ENCODE results near the gene CALN1. TPM values are rescaled to one million over a fixed set of nuclear protein-coding genes. Genes with fewer than 3 reads are reported as not detected.

The CALN1 gene
- polyA plus RNA-seq, 6 donors from 2014 or later, result not detected

DNA sequence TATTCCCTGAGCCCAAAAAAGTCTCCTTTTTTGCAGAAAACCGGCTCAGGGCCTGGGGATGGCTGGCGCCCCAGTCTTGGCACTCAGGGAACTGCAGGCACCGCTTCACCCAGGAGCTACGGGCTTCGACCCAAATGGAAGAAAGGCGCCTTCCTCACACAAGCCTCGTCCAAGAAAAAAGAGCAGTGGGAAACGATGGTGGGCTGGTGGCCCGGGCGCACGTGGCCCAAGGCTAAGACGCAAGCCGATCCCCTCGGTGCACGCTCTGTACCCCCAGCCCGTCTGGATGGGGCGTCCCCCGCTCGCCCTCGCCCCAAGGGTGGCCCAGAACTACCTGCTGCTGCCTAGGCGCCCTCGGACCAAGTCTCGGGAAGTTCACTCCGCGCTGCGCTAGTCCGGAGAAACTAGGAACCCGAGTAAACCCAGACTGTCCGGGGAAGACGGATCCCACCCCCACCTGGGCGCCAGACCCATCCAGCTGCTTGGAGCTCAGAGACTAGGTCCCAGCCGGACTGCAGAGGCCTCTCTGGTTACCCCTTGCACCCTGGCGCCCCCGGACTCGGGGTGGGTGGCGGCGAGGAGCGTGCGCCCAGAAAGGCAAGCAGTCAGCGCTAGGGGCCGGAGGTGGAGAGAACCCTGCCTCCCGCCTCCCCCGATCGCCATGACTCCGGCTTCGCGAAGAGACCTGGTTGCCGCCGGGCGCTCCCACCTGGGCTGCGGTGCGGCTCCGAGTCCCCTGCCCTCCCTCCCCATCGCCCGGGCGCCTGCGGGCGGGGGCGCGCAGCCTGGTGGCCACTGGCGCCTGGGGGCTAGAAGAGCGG, 76.4 kb downstream of the CALN1 start:
- peaks cover 31 to 62% (median 56%) of the 10 kb centered on the region in 3 donors for H3K27me3 Mint-ChIP-seq

GRCh38 chr7:72334698-72335097, 77.4 kb downstream of the CALN1 start:
- H3K27me3 Mint-ChIP-seq, result peaks cover 28 to 55% (median 51%) of the 10 kb centered on the region in 3 donors
- H3K4me1 Mint-ChIP-seq, result peaks cover 0 to 5% (median 4%) of the 10 kb centered on the region in 3 donors
- no peak for DNase-seq
- peaks cover 4 to 27% (median 12%) of the 10 kb centered on the region in 7 donors for H3K9me3 Mint-ChIP-seq
- H3K4me3 Mint-ChIP-seq, result no peak overlapping the region
- no peak overlapping the region for H3K27ac Mint-ChIP-seq
- peaks cover 0 to 15% of the 10 kb centered on the region in 2 donors for H3K36me3 Mint-ChIP-seq
- ATAC-seq (ENCODE audit: low read depth in 2 of 2), result no peak

More for the DNA sequence above, 76.4 kb downstream of the CALN1 start:
- Mint-ChIP-seq H3K27ac (no peak overlapping the region), H3K4me1 (peaks cover 0 to 5% (median 4%) of the 10 kb centered on the region in 3 donors), H3K36me3 (peaks cover 0 to 19% of the 10 kb centered on the region in 2 donors), H3K9me3 (peaks cover 4 to 30% (median 14%) of the 10 kb centered on the region in 7 donors), H3K4me3 (no peak overlapping the region)
- ATAC-seq (ENCODE audit: low read depth in 2 of 2) (no peak), DNase-seq (no peak)

DNA sequence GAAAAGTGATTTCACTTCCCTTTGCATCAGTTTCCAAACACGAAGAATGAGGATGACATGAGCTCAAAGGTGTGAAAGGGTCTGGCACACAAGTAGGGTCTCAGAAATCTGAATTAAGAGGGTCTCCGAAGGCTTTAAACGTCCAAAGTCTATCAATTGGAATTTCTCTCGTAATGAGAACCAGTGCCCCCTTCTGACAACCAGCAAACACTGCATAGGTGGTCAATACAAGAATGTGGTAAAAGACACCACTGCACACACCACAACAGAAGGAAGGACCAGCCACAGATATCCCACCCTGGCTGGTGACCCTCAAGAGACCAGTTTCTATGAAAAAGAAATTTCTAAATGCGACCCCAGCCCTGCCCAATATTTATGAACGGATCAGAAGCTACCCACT, 78.1 kb downstream of the CALN1 start:
- H3K27ac Mint-ChIP-seq, result no peak overlapping the region
- peaks cover 0 to 5% (median 4%) of the 10 kb centered on the region in 3 donors for H3K4me1 Mint-ChIP-seq
- DNase-seq (no peak), ATAC-seq (ENCODE audit: low read depth in 2 of 2) (no peak)
- no peak overlapping the region for H3K4me3 Mint-ChIP-seq
- peaks cover 24 to 50% (median 47%) of the 10 kb centered on the region in 3 donors for H3K27me3 Mint-ChIP-seq
- H3K36me3 Mint-ChIP-seq, result peaks cover 0 to 10% of the 10 kb centered on the region in 2 donors
- peaks cover 4 to 21% (median 7%) of the 10 kb centered on the region in 7 donors for H3K9me3 Mint-ChIP-seq

- DNase-seq (no peak), ATAC-seq (ENCODE audit: low read depth in 2 of 2) (no peak)
- no peak overlapping the region for H3K4me3 Mint-ChIP-seq
- peaks cover 0 to 5% (median 3%) of the 10 kb centered on the region in 7 donors for H3K9me3 Mint-ChIP-seq
- H3K27ac Mint-ChIP-seq, result no peak overlapping the region
- no peaks in the 10 kb centered on the region for H3K36me3 Mint-ChIP-seq
- no peaks in the 10 kb centered on the region for H3K4me1 Mint-ChIP-seq
- H3K27me3 Mint-ChIP-seq, result no peaks in the 10 kb centered on the region
Observed at GRCh38 chr7:72326811-72327210, 85.3 kb downstream of the CALN1 start.

DNA sequence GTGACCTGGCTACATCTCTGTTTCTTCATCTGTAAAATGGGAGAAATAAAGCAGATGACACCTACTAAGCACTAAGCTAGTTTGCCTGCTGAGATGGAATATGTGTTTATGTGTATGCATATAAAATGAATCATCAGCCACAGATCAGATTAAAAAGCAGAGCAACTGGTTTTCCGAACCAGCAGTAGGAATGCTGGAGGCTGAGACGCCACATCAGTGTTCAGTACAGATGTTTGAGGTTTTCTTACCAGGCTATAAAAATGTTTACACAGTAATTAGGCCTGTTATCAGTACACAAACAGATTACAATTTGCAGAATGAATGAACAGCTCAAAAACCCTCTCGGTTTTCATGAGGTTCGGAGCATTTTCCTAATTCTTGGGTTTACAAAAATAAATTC, 85.8 kb downstream of the CALN1 start:
- H3K27ac Mint-ChIP-seq, result no peak overlapping the region
- no peaks in the 10 kb centered on the region for H3K27me3 Mint-ChIP-seq
- no peak for ATAC-seq (ENCODE audit: low read depth in 2 of 2)
- no peaks in the 10 kb centered on the region for H3K36me3 Mint-ChIP-seq
- peaks cover 0 to 5% (median 0%) of the 10 kb centered on the region in 7 donors for H3K9me3 Mint-ChIP-seq
- no peak overlapping the region for H3K4me3 Mint-ChIP-seq
- DNase-seq, result no peak
- no peaks in the 10 kb centered on the region for H3K4me1 Mint-ChIP-seq

GRCh38 chr7:72325561-72325960, 86.6 kb downstream of the CALN1 start:
- Mint-ChIP-seq H3K27ac (no peak overlapping the region), H3K4me1 (no peaks in the 10 kb centered on the region)
- DNase-seq, result no peak

GRCh38 chr7:72321637-72322036, 90.5 kb downstream of the CALN1 start:
- H3K9me3 Mint-ChIP-seq, result peaks cover 0 to 12% (median 6%) of the 10 kb centered on the region in 7 donors
- no peak overlapping the region for H3K27ac Mint-ChIP-seq
- no peaks in the 10 kb centered on the region for H3K4me1 Mint-ChIP-seq
- DNase-seq (no peak), ATAC-seq (ENCODE audit: low read depth in 2 of 2) (no peak)
- no peaks in the 10 kb centered on the region for H3K27me3 Mint-ChIP-seq
- no peak overlapping the region for H3K4me3 Mint-ChIP-seq
- no peaks in the 10 kb centered on the region for H3K36me3 Mint-ChIP-seq

More at GRCh38 chr7:72325561-72325960, 86.6 kb downstream of the CALN1 start:
- H3K9me3 Mint-ChIP-seq, result peaks cover 0 to 2% (median 0%) of the 10 kb centered on the region in 7 donors
- no peak for ATAC-seq (ENCODE audit: low read depth in 2 of 2)
- no peak overlapping the region for H3K4me3 Mint-ChIP-seq
- H3K27me3 Mint-ChIP-seq, result no peaks in the 10 kb centered on the region
- H3K36me3 Mint-ChIP-seq, result no peaks in the 10 kb centered on the region

DNA sequence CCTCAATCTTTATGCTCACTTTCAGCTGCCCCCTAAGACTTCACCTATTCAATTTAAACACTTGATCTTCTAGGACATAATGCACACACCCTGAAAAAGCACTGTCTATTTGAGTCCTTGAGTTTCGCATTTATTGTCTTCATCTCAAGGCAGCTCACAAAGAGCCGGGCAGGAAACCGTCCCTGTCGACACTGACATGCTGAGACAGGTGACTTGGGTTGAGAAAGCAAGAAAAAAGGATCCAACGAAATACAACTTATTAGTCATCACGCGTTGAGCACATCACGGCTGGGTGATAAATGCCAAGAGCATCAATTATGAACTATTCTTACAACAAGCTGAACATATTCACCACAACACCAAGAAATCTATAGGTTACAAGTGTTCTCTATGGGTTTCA, 91.1 kb downstream of the CALN1 start:
- no peaks in the 10 kb centered on the region for H3K36me3 Mint-ChIP-seq

GRCh38 chr7:72317341-72317740, 94.8 kb downstream of the CALN1 start:
- no peak for ATAC-seq (ENCODE audit: low read depth in 2 of 2)
- DNase-seq, result no peak
- H3K9me3 Mint-ChIP-seq, result peaks cover 0 to 12% (median 6%) of the 10 kb centered on the region in 7 donors
- no peak overlapping the region for H3K27ac Mint-ChIP-seq
- no peaks in the 10 kb centered on the region for H3K27me3 Mint-ChIP-seq
- H3K36me3 Mint-ChIP-seq, result no peaks in the 10 kb centered on the region
- H3K4me3 Mint-ChIP-seq, result no peak overlapping the region
- H3K4me1 Mint-ChIP-seq, result no peaks in the 10 kb centered on the region

More for the DNA sequence above, 91.1 kb downstream of the CALN1 start:
- Mint-ChIP-seq H3K9me3 (peaks cover 0 to 12% (median 6%) of the 10 kb centered on the region in 7 donors), H3K27ac (no peak overlapping the region), H3K4me3 (no peak overlapping the region), H3K27me3 (no peaks in the 10 kb centered on the region), H3K4me1 (no peaks in the 10 kb centered on the region)
- ATAC-seq (ENCODE audit: low read depth in 2 of 2), result no peak
- DNase-seq, result no peak

DNA sequence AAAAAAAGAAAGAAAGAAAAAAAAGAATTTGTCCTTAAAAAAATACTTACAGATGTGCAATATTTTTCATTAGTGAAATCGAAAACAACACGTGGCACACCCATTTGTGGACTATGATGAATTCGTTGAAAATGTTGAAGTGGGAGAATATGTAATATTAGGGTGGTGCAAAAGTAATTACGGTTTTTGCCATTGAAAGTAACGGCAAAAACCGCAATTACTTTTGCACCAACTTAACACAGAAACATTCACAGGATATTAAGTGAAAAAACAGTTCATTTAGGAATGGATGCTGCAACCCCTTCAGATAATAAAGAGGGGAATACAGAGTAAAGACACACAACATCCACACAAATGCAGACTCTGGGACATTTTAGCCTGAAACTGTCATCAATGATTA, 96.0 kb downstream of the CALN1 start:
- Mint-ChIP-seq H3K27me3 (no peaks in the 10 kb centered on the region), H3K27ac (no peak overlapping the region), H3K4me3 (no peak overlapping the region), H3K36me3 (no peaks in the 10 kb centered on the region), H3K4me1 (no peaks in the 10 kb centered on the region), H3K9me3 (peaks cover 0 to 12% (median 7%) of the 10 kb centered on the region in 7 donors)
- ATAC-seq (ENCODE audit: low read depth in 2 of 2) (no peak), DNase-seq (no peak)

DNA sequence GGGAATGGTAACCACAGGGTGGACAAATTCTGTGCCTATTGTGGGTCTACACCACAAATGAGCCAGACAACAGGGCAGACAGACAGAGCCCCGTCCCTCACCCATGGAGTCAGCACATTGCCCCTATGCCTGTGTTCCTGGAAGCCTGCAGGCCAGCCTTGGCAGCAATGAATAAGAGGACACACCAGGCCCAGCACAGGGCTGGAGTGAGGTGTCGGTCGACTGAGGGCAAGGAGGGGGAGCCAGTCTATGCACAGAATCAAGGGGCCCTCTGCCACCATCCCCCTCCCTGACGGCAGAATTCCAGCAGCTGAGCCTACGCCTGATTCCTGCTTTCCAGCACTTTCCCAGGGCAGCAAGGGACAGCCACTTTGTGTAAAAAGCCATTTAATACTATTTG, 98.2 kb downstream of the CALN1 start:
- ATAC-seq (ENCODE audit: low read depth in 2 of 2) (no peak), DNase-seq (no peak)
- Mint-ChIP-seq H3K4me1 (no peaks in the 10 kb centered on the region), H3K9me3 (peaks cover under 1 to 6% (median 3%) of the 10 kb centered on the region in 7 donors), H3K27ac (no peak overlapping the region), H3K27me3 (peaks cover 0 to 8% (median 0%) of the 10 kb centered on the region in 3 donors), H3K4me3 (no peak overlapping the region), H3K36me3 (no peaks in the 10 kb centered on the region)

GRCh38 chr7:72310301-72310700, 101.8 kb downstream of the CALN1 start:
- Mint-ChIP-seq H3K27ac (no peak overlapping the region), H3K36me3 (no peaks in the 10 kb centered on the region), H3K9me3 (peaks cover 0 to 6% (median 0%) of the 10 kb centered on the region in 7 donors), H3K4me1 (no peaks in the 10 kb centered on the region), H3K4me3 (no peak overlapping the region), H3K27me3 (peaks cover 0 to 8% (median 4%) of the 10 kb centered on the region in 3 donors)
- ATAC-seq (ENCODE audit: low read depth in 2 of 2), result no peak
- no peak for DNase-seq

GRCh38 chr7:72309476-72309875, 102.7 kb downstream of the CALN1 start:
- ATAC-seq (ENCODE audit: low read depth in 2 of 2), result no peak
- Mint-ChIP-seq H3K36me3 (no peaks in the 10 kb centered on the region), H3K4me1 (no peaks in the 10 kb centered on the region), H3K9me3 (peaks cover 0 to 6% (median 0%) of the 10 kb centered on the region in 7 donors), H3K4me3 (no peak overlapping the region), H3K27ac (no peak overlapping the region), H3K27me3 (peaks cover 0 to 8% (median 4%) of the 10 kb centered on the region in 3 donors)
- DNase-seq, result no peak

- no peak overlapping the region for H3K4me3 Mint-ChIP-seq
- peaks cover 0 to 6% (median 0%) of the 10 kb centered on the region in 7 donors for H3K9me3 Mint-ChIP-seq
- H3K27me3 Mint-ChIP-seq, result peaks cover 0 to 8% (median 4%) of the 10 kb centered on the region in 3 donors
- no peaks in the 10 kb centered on the region for H3K4me1 Mint-ChIP-seq
- H3K36me3 Mint-ChIP-seq, result no peaks in the 10 kb centered on the region
- DNase-seq (no peak), ATAC-seq (ENCODE audit: low read depth in 2 of 2) (no peak)
- no peak overlapping the region for H3K27ac Mint-ChIP-seq
Observed at GRCh38 chr7:72308986-72309385, 103.2 kb downstream of the CALN1 start.

Measured in naive B cell (primary cell).